Endothelial cell of umbilical vein (primary cell): Measurements from ENCODE around the gene SMARCAL1. TPM values are rescaled to one million over a fixed set of nuclear protein-coding genes. Genes with fewer than 3 reads are reported as not detected.

Experiments
- BruUV-seq: library from RNA; stranded (reverse); fragments of 400-500 nt; replicated peaks from 2 replicates; lab custom pipeline; 2021; lab: Mats Ljungman, UMichigan
- CTCF ChIA-PET: fragments of 300-600, 350-600 bp; sonication (Branson Sonifier 250); formaldehyde crosslinking; loops from one replicate; lab custom pipeline; 2021; ENCODE audit warnings: antibody characterized with exemption, inconsistent platforms; lab: Charles Lee
- POLR2A ChIA-PET: fragments of 300-600, 350-600 bp; sonication (Branson Sonifier 250); formaldehyde crosslinking; loops from one replicate; lab custom pipeline; 2021; ENCODE audit warnings: antibody characterized with exemption, inconsistent platforms; lab: Charles Lee
- DNase-seq: peaks from one replicate; pipeline ENCODE4 v3.0.0-alpha.2; 2011; ENCODE audit warnings: low read depth, low spot score
- FAIRE-seq: peaks from 2 replicates; lab custom pipeline; 2011; peaks lifted over from hg19 to GRCh38; lab: Jason Lieb, UNC
- H2AFZ ChIP-seq: 2 replicates; pipeline ENCODE4 v1.6.0; 2012; ENCODE audit warnings: low read depth, low read length, control low read depth, inconsistent platforms
- H3K27ac ChIP-seq: 2 replicates; pipeline ENCODE4 v1.5.1; 2011; ENCODE audit warnings: low read depth, mild to moderate bottlenecking, control low read depth, low read length, moderate library complexity; ENCODE audit not compliant: insufficient read depth
- H3K27me3 ChIP-seq, 2 experiments: 2 replicates each; pipeline versions ENCODE4 v1.6.0 to v1.6.1; 2011; ENCODE audit warnings: low read length in 2 of 2, mixed read lengths in 1 of 2; ENCODE audit not compliant: control insufficient read depth in 2 of 2, insufficient read depth in 2 of 2
- H3K36me3 ChIP-seq, 2 experiments: 2 replicates in 1 of 2; 3 replicates in 1 of 2; pipeline ENCODE4 v1.5.1; 2011; ENCODE audit warnings: low read length in 2 of 2, mild to moderate bottlenecking in 1 of 2, moderate library complexity in 1 of 2; ENCODE audit not compliant: control insufficient read depth in 2 of 2, insufficient read depth in 2 of 2; ENCODE audit errors: extremely low read depth in 1 of 2
- H3K4me1 ChIP-seq: 3 replicates; pipeline ENCODE4 v1.5.1; 2011; ENCODE audit warnings: mild to moderate bottlenecking, low read length; ENCODE audit not compliant: control insufficient read depth, insufficient read depth; ENCODE audit errors: extremely low read depth
- H3K4me2 ChIP-seq: 2 replicates; pipeline ENCODE4 v1.6.1; 2011; ENCODE audit warnings: low read length, control low read depth, mixed read lengths; ENCODE audit not compliant: insufficient read depth
- H3K4me3 ChIP-seq, 3 experiments: fragments of 200-600 bp in 1 of 3; sonication (generic), shearing (Covaris generic) in 1 of 3; replicated peaks in 1 of 3; 2 replicates each; pipeline ENCODE4 v1.5.1; 2011 to 2016; ENCODE audit warnings: control low read depth in 3 of 3, low read length in 3 of 3, mild to moderate bottlenecking in 2 of 3, inconsistent platforms in 1 of 3, low read depth in 1 of 3, moderate library complexity in 1 of 3; ENCODE audit not compliant: insufficient read depth in 1 of 3
- H3K79me2 ChIP-seq: 2 replicates; pipeline ENCODE4 v1.6.0; 2012; ENCODE audit warnings: low read length, inconsistent platforms; ENCODE audit not compliant: control insufficient read depth, insufficient read depth
- H3K9ac ChIP-seq: replicated peaks from 2 replicates; pipeline ENCODE3; 2011; ENCODE audit warnings: low read length, control low read depth; ENCODE audit not compliant: insufficient read depth; ENCODE audit errors: extremely low read depth
- H3K9me1 ChIP-seq: replicated peaks from 3 replicates; pipeline ENCODE4 v1.6.0; 2011; ENCODE audit warnings: mild to moderate bottlenecking, low read length; ENCODE audit not compliant: control insufficient read depth, insufficient read depth; ENCODE audit errors: extremely low read depth
- H3K9me3 ChIP-seq: replicated peaks from 2 replicates; pipeline ENCODE4 v1.5.1; 2012; ENCODE audit warnings: low read length, inconsistent platforms; ENCODE audit not compliant: control insufficient read depth, insufficient read depth
- H4K20me1 ChIP-seq: replicated peaks from 2 replicates; pipeline ENCODE3; 2011; ENCODE audit warnings: mild to moderate bottlenecking, low read length; ENCODE audit not compliant: control insufficient read depth, insufficient read depth; ENCODE audit errors: extremely low read depth
- CTCF ChIP-seq, 2 donors: IDR thresholded peaks; 1 replicate in 1 of 2; 2 replicates in 1 of 2; pipeline ENCODE4 v1.5.1; 2011; ENCODE audit warnings: low read length in 2 of 2, mild to moderate bottlenecking in 2 of 2, moderate library complexity in 2 of 2, control low read depth in 1 of 2, inconsistent platforms in 1 of 2, low read depth in 1 of 2; ENCODE audit not compliant: insufficient read depth in 1 of 2; ENCODE audit errors: extremely low read depth in 1 of 2
- EZH2 ChIP-seq: IDR thresholded peaks from 2 replicates; pipeline ENCODE4 v1.6.1; 2012; ENCODE audit warnings: borderline replicate concordance, low read depth, mild to moderate bottlenecking, moderate library complexity, low read length, inconsistent platforms; ENCODE audit not compliant: severe bottlenecking
- FOS ChIP-seq: IDR thresholded peaks from 2 replicates; pipeline ENCODE4 v1.6.1; 2011; ENCODE audit warnings: mild to moderate bottlenecking, low read length, moderate library complexity, borderline replicate concordance; ENCODE audit not compliant: insufficient read depth
- GATA2 ChIP-seq: IDR thresholded peaks from 2 replicates; pipeline ENCODE4 v1.7.0; 2011; ENCODE audit warnings: low read depth, mild to moderate bottlenecking, moderate library complexity, mixed read lengths, low read length; ENCODE audit not compliant: insufficient read length, insufficient read depth
- JUN ChIP-seq: IDR thresholded peaks from 2 replicates; pipeline ENCODE4 v1.6.1; 2011; ENCODE audit warnings: borderline replicate concordance, low read depth; ENCODE audit not compliant: insufficient read length, insufficient read depth
- MAX ChIP-seq: IDR thresholded peaks from 2 replicates; pipeline ENCODE4 v1.6.1; 2011; ENCODE audit not compliant: insufficient read depth, insufficient read length
- MYC ChIP-seq: IDR thresholded peaks from one replicate; pipeline ENCODE4 v1.6.1; 2011; ENCODE audit warnings: mild to moderate bottlenecking, low read depth, low read length
- POLR2A ChIP-seq: IDR thresholded peaks from 2 replicates; pipeline ENCODE4 v1.6.1; 2012; ENCODE audit warnings: low read depth, mild to moderate bottlenecking, control low read depth, low read length
- POLR2AphosphoS5 ChIP-seq: IDR thresholded peaks from 2 replicates; pipeline ENCODE4 v1.6.1; 2012; ENCODE audit warnings: low read depth, mild to moderate bottlenecking, control low read depth, low read length, moderate library complexity; ENCODE audit not compliant: insufficient read depth
- dilution Hi-C: fragments of 300-500 bp; cut with MboI; formaldehyde crosslinking; loops from one replicate; pipeline ENCODE4 v1.15.0; 2019; ENCODE audit warnings: low sequenced_read_pairs; ENCODE audit not compliant: extremely low pct_ligation_motif_present
- intact Hi-C: fragments of 100-400 bp; cut with micrococcal nuclease; formaldehyde crosslinking; loops from one replicate; pipeline ENCODE4 v1.10.0; 2022
- polyA plus RNA-seq, 4 experiments: library from polyadenylated mRNA; depleted of rRNA in 3 of 4; stranded (reverse) in 3 of 4; unstranded in 1 of 4; fragments of >200 nt; gene quantifications; 2 replicates each; pipeline versions ENCODE4 v1.2.1 to v1.2.3, GENCODE V29; 2011 to 2012; ENCODE audit warnings: missing spikeins in 1 of 4
- total RNA-seq: library from RNA; stranded (reverse); gene quantifications from 2 replicates; pipeline ENCODE4 v1.2.3, GENCODE V29; 2021

SMARCAL1 gene
- total and polyA plus RNA-seq, 2 donors (not counting 3 experiments of a cell fraction or from before 2014, with no cell fraction given), result 25.4 to 30.7 TPM

GRCh38 chr2:216495656-216496055, 83.4 kb downstream of the SMARCAL1 start:
- TF ChIP-seq FOS (peak; percentile 92), POLR2AphosphoS5 (peak; percentile 11), POLR2A (no peak), JUN (peak; percentile 67)
- Histone ChIP-seq H3K9me3 (no peaks in the 10 kb centered on the region), H3K4me2 (peak overlapping the region; percentile 43), H3K9me1 (no peaks in the 10 kb centered on the region), H2AFZ (no peak overlapping the region), H3K4me3 (no peak overlapping the region), H3K4me1 (peaks cover 55% of the 10 kb centered on the region), H3K36me3 (peaks cover 3 to 6% of the 10 kb centered on the region in 2 experiments), H3K27ac (peak overlapping the region; percentile 30), H3K27me3 (no peaks in the 10 kb centered on the region), H3K79me2 (peaks cover 20% of the 10 kb centered on the region), H4K20me1 (no peaks in the 10 kb centered on the region), H3K9ac (no peak overlapping the region)
- intact Hi-C loops, result loop anchor here (5.0 to 10.0 kb wide), 3 partner anchors 181 to 383 kb away; no protein-coding TSS in a partner anchor
- dilution Hi-C loops, result no loop called here
- CTCF ChIA-PET, result interaction anchor here (0.7 kb wide), 1 partner anchor 296 kb away, joined by 3 read pairs; no protein-coding TSS in a partner anchor
- DNase-seq, result peak; percentile 77
- POLR2A ChIA-PET, result no interaction called here
- FAIRE-seq, result peak; percentile 77
- no TSS peak for BruUV-seq

GRCh38 chr2:216497382-216498069, 85.2 kb downstream of the SMARCAL1 start:
- Histone ChIP-seq H3K36me3 (peaks cover 17 to 19% of the 10 kb centered on the region in 2 experiments), H3K27ac (peak overlapping the region; percentile 33), H2AFZ (peak overlapping the region; percentile 74), H3K9me3 (no peaks in the 10 kb centered on the region), H3K9ac (peak overlapping the region; percentile 52), H3K4me2 (peak overlapping the region; percentile 78), H3K9me1 (no peaks in the 10 kb centered on the region), H3K27me3 (no peaks in the 10 kb centered on the region), H3K4me3 (peak overlapping the region in 2 of 3 experiments; percentile 85 to 99), H3K79me2 (peaks cover 39% of the 10 kb centered on the region), H4K20me1 (no peaks in the 10 kb centered on the region), H3K4me1 (peaks cover 54% of the 10 kb centered on the region)
- POLR2A ChIA-PET, result interaction anchor here (1.2 to 2.2 kb wide), 3 partner anchors 19 to 85 kb away, joined by 6 to 12 read pairs (median 11); partner anchors contain the start of gene SMARCAL1
- DNase-seq, result no peak
- CTCF ChIA-PET, result interaction anchor here (1.0 to 1.7 kb wide), 3 partner anchors 20 to 169 kb away, joined by 3 to 9 read pairs (median 3); partner anchors contain the start of gene SMARCAL1
- FAIRE-seq, result no peak
- dilution Hi-C loops (no loop called here), intact Hi-C loops (loop anchor here (1.0 to 10.0 kb wide), 7 partner anchors 37 to 385 kb away; partner anchors contain the start of gene SMARCAL1)
- BruUV-seq, result no TSS peak
- TF ChIP-seq FOS (no peak), MAX (no peak), GATA2 (no peak), CTCF (IDR thresholded peaks at IDR 0.05; ENCODE audit: extremely low read depth in 1 of 2, insufficient read depth in 1 of 2, low read depth in 1 of 2, low read length in 2 of 2) (no peak), MYC (no peak), JUN (no peak), POLR2AphosphoS5 (no peak), POLR2A (no peak), EZH2 (no peak)
